ENCODE results near the gene HLA-E. TPM values are rescaled to one million over a fixed set of nuclear protein-coding genes. Genes with fewer than 3 reads are reported as not detected.
"Not testable (repeated sequence)": the region's sequence is repeated elsewhere in the genome, so short reads cannot be mapped to it uniquely, and the experiment has no call there.

HLA-E gene
- total and polyA plus RNA-seq, 9 donors: 61.7 to 89.2 (median 74.6) TPM

- Histone ChIP-seq H3K4me3 (ENCODE audit: low read length) (peak overlapping the region; percentile 49), H3K27ac (ENCODE audit: low read length) (peak overlapping the region; percentile 95)
- not testable (repeated sequence) for H3K4me1 ChIP-seq (ENCODE audit: control insufficient read depth, insufficient read depth, low read length); H3K36me3 ChIP-seq (ENCODE audit: control insufficient read depth, insufficient read depth, low read length); DNase-seq; H3K27me3 ChIP-seq (ENCODE audit: control insufficient read depth, insufficient read depth, low read length); H3K9me3 ChIP-seq (replicated peaks; ENCODE audit: control insufficient read depth, low read depth, low read length)
- WGBS (ENCODE audit: insufficient coverage): no CpG with 5 or more reads among the region's 9 CpGs
These were observed 27.4 kb downstream of the HLA-E start for GRCh38 chr6:30516754-30517076.

GRCh38 chr6:30517767-30518504, 28.6 kb downstream of the HLA-E start:
- not testable (repeated sequence) for H3K4me1 ChIP-seq (ENCODE audit: control insufficient read depth, insufficient read depth, low read length); DNase-seq; H3K27ac ChIP-seq (ENCODE audit: low read length); H3K9me3 ChIP-seq (replicated peaks; ENCODE audit: control insufficient read depth, low read depth, low read length); H3K4me3 ChIP-seq (ENCODE audit: low read length); H3K36me3 ChIP-seq (ENCODE audit: control insufficient read depth, insufficient read depth, low read length); H3K27me3 ChIP-seq (ENCODE audit: control insufficient read depth, insufficient read depth, low read length)
- WGBS (ENCODE audit: insufficient coverage): 96% methylated on average over 15 of the region's 21 CpGs

GRCh38 chr6:30518505-30519145, 29.3 kb downstream of the HLA-E start:
- not testable (repeated sequence) for H3K4me1 ChIP-seq (ENCODE audit: control insufficient read depth, insufficient read depth, low read length); DNase-seq; H3K27me3 ChIP-seq (ENCODE audit: control insufficient read depth, insufficient read depth, low read length); H3K36me3 ChIP-seq (ENCODE audit: control insufficient read depth, insufficient read depth, low read length); H3K27ac ChIP-seq (ENCODE audit: low read length); H3K9me3 ChIP-seq (replicated peaks; ENCODE audit: control insufficient read depth, low read depth, low read length); H3K4me3 ChIP-seq (ENCODE audit: low read length)
- WGBS (ENCODE audit: insufficient coverage): 75% methylated on average over 14 of the region's 19 CpGs

- Histone ChIP-seq H3K4me3 (ENCODE audit: low read length) (no peak overlapping the region), H3K36me3 (ENCODE audit: control insufficient read depth, insufficient read depth, low read length) (no peaks in the 10 kb centered on the region), H3K27me3 (ENCODE audit: control insufficient read depth, insufficient read depth, low read length) (peaks cover 2% of the 10 kb centered on the region), H3K27ac (ENCODE audit: low read length) (no peak overlapping the region), H3K4me1 (ENCODE audit: control insufficient read depth, insufficient read depth, low read length) (peaks cover 8% of the 10 kb centered on the region), H3K9me3 (replicated peaks; ENCODE audit: control insufficient read depth, low read depth, low read length) (no peaks in the 10 kb centered on the region)
- WGBS (ENCODE audit: insufficient coverage): 71% methylated on average over 5 of the region's 6 CpGs
- DNase-seq: no peak
These were observed 31.2 kb downstream of the HLA-E start for GRCh38 chr6:30520522-30520921.

- H3K4me3 ChIP-seq (ENCODE audit: low read length); H3K36me3 ChIP-seq (ENCODE audit: control insufficient read depth, insufficient read depth, low read length); H3K27me3 ChIP-seq (ENCODE audit: control insufficient read depth, insufficient read depth, low read length); H3K27ac ChIP-seq (ENCODE audit: low read length); DNase-seq; H3K9me3 ChIP-seq (replicated peaks; ENCODE audit: control insufficient read depth, low read depth, low read length); H3K4me1 ChIP-seq (ENCODE audit: control insufficient read depth, insufficient read depth, low read length): not testable (repeated sequence)
- 89% methylated on average over 5 of the region's 7 CpGs for WGBS (ENCODE audit: insufficient coverage)
These were observed 31.8 kb downstream of the HLA-E start for GRCh38 chr6:30521082-30521481.

- not testable (repeated sequence) for H3K4me1 ChIP-seq (ENCODE audit: control insufficient read depth, insufficient read depth, low read length); H3K4me3 ChIP-seq (ENCODE audit: low read length); H3K36me3 ChIP-seq (ENCODE audit: control insufficient read depth, insufficient read depth, low read length); DNase-seq; H3K27me3 ChIP-seq (ENCODE audit: control insufficient read depth, insufficient read depth, low read length); H3K9me3 ChIP-seq (replicated peaks; ENCODE audit: control insufficient read depth, low read depth, low read length); H3K27ac ChIP-seq (ENCODE audit: low read length)
- 88% methylated on average over 4 of the region's 5 CpGs for WGBS (ENCODE audit: insufficient coverage)
These were observed 32.6 kb downstream of the HLA-E start for GRCh38 chr6:30521952-30522351.

- not testable (repeated sequence) for H3K9me3 ChIP-seq (replicated peaks; ENCODE audit: control insufficient read depth, low read depth, low read length); H3K27ac ChIP-seq (ENCODE audit: low read length); H3K27me3 ChIP-seq (ENCODE audit: control insufficient read depth, insufficient read depth, low read length); DNase-seq; H3K36me3 ChIP-seq (ENCODE audit: control insufficient read depth, insufficient read depth, low read length); H3K4me1 ChIP-seq (ENCODE audit: control insufficient read depth, insufficient read depth, low read length); H3K4me3 ChIP-seq (ENCODE audit: low read length)
- no CpG with 5 or more reads among the region's 3 CpGs for WGBS (ENCODE audit: insufficient coverage)
These were observed 37.1 kb downstream of the HLA-E start for GRCh38 chr6:30526444-30526843.

GRCh38 chr6:30529349-30529875, 40.1 kb downstream of the HLA-E start:
- H3K27me3 ChIP-seq (ENCODE audit: control insufficient read depth, insufficient read depth, low read length); H3K4me3 ChIP-seq (ENCODE audit: low read length); H3K4me1 ChIP-seq (ENCODE audit: control insufficient read depth, insufficient read depth, low read length); H3K36me3 ChIP-seq (ENCODE audit: control insufficient read depth, insufficient read depth, low read length); DNase-seq; H3K27ac ChIP-seq (ENCODE audit: low read length); H3K9me3 ChIP-seq (replicated peaks; ENCODE audit: control insufficient read depth, low read depth, low read length): not testable (repeated sequence)
- 91% methylated on average over 15 of the region's 17 CpGs for WGBS (ENCODE audit: insufficient coverage)

- H3K9me3 ChIP-seq (replicated peaks; ENCODE audit: control insufficient read depth, low read depth, low read length): no peaks in the 10 kb centered on the region
- H3K4me3 ChIP-seq (ENCODE audit: low read length): no peak overlapping the region
- DNase-seq: no peak
- no peak overlapping the region for H3K27ac ChIP-seq (ENCODE audit: low read length)
- peaks cover 3% of the 10 kb centered on the region for H3K4me1 ChIP-seq (ENCODE audit: control insufficient read depth, insufficient read depth, low read length)
- no peaks in the 10 kb centered on the region for H3K27me3 ChIP-seq (ENCODE audit: control insufficient read depth, insufficient read depth, low read length)
- no peaks in the 10 kb centered on the region for H3K36me3 ChIP-seq (ENCODE audit: control insufficient read depth, insufficient read depth, low read length)
- WGBS (ENCODE audit: insufficient coverage): no CpG with 5 or more reads among the region's 2 CpGs
These were observed 40.7 kb downstream of the HLA-E start for GRCh38 chr6:30530014-30530413.

- Histone ChIP-seq H3K36me3 (ENCODE audit: control insufficient read depth, insufficient read depth, low read length) (no peaks in the 10 kb centered on the region), H3K27ac (ENCODE audit: low read length) (no peak overlapping the region), H3K4me3 (ENCODE audit: low read length) (no peak overlapping the region), H3K4me1 (ENCODE audit: control insufficient read depth, insufficient read depth, low read length) (peaks cover 3% of the 10 kb centered on the region), H3K9me3 (replicated peaks; ENCODE audit: control insufficient read depth, low read depth, low read length) (no peaks in the 10 kb centered on the region), H3K27me3 (ENCODE audit: control insufficient read depth, insufficient read depth, low read length) (no peaks in the 10 kb centered on the region)
- WGBS (ENCODE audit: insufficient coverage): 68% methylated on average over 7 of the region's 15 CpGs
- no peak for DNase-seq
These were observed 44.4 kb downstream of the HLA-E start for GRCh38 chr6:30533460-30534294.

All from muscle of leg (tissue), 11 donors.